GM19397 (cell line): ENCODE results near the gene WDR81.
"Not testable (repeated sequence)": the region's sequence is repeated elsewhere in the genome, so short reads cannot be mapped to it uniquely, and the experiment has no call there.

Source experiments
- ATAC-seq: cut with Tn5 transposase; IDR thresholded peaks from one replicate; pipeline ENCODE4 v1.9.1; 2021; ENCODE audit warnings: mild to moderate bottlenecking, moderate library complexity; ENCODE audit not compliant: unreplicated experiment

The WDR81 gene

GRCh38 chr17:1753767-1754429, 29.4 kb downstream of the WDR81 start:
- ATAC-seq = no peak

GRCh38 chr17:1754430-1755112, 30.1 kb downstream of the WDR81 start:
- ATAC-seq = no peak

- no peak for ATAC-seq
These were observed 30.8 kb downstream of the WDR81 start for GRCh38 chr17:1755252-1755826.

GRCh38 chr17:1755827-1756262, 31.3 kb downstream of the WDR81 start:
- ATAC-seq = no peak

- no peak for ATAC-seq
These were observed 34.3 kb downstream of the WDR81 start for GRCh38 chr17:1758807-1759206.

GRCh38 chr17:1759529-1759928, 35.0 kb downstream of the WDR81 start:
- ATAC-seq = no peak

- no peak for ATAC-seq
These were observed 37.9 kb downstream of the WDR81 start for GRCh38 chr17:1762233-1762900.

GRCh38 chr17:1762901-1763898, 38.7 kb downstream of the WDR81 start:
- no peak for ATAC-seq

GRCh38 chr17:1764284-1764683, 39.8 kb downstream of the WDR81 start:
- ATAC-seq = no peak

- ATAC-seq = not testable (repeated sequence)
These were observed 40.2 kb downstream of the WDR81 start for GRCh38 chr17:1764705-1765104.

- ATAC-seq = no peak
These were observed 41.1 kb downstream of the WDR81 start for GRCh38 chr17:1765576-1765975.

- ATAC-seq = no peak
These were observed 42.1 kb downstream of the WDR81 start for GRCh38 chr17:1766382-1767135.

GRCh38 chr17:1767358-1767757, 42.9 kb downstream of the WDR81 start:
- ATAC-seq = no peak

- ATAC-seq = no peak
These were observed 45.4 kb downstream of the WDR81 start for GRCh38 chr17:1769822-1770477.

- not testable (repeated sequence) for ATAC-seq
These were observed 48.6 kb downstream of the WDR81 start for GRCh38 chr17:1773000-1773695.

GRCh38 chr17:1773696-1774181, 49.2 kb downstream of the WDR81 start:
- no peak for ATAC-seq

- ATAC-seq = no peak
These were observed 50.1 kb downstream of the WDR81 start for GRCh38 chr17:1774390-1775176.

- no peak for ATAC-seq
These were observed 51.8 kb downstream of the WDR81 start for GRCh38 chr17:1776328-1776727.
